Vagina (tissue), 2 donors: ENCODE measurements around the gene ITLN2.

Experiments
- POLR2A ChIP-seq, 2 donors: fragments of 450-650 bp; IDR thresholded peaks; one replicate each; pipeline ENCODE4 v1.6.1; 2017; ENCODE audit warnings: antibody characterized with exemption in 2 of 2, mild to moderate bottlenecking in 2 of 2, moderate library complexity in 2 of 2
- TF ChIP-seq, protein P1 (sequence below), 3 experiments: fragments of 450-650 bp in 2 of 3; fragments of 200-600 bp in 1 of 3; sonication (generic) in 1 of 3; IDR thresholded peaks; one replicate each; pipeline ENCODE4 v1.5.1; 2017 to 2019; ENCODE audit warnings: antibody characterized with exemption in 3 of 3, mild to moderate bottlenecking in 2 of 3, moderate library complexity in 2 of 3

DNA sequence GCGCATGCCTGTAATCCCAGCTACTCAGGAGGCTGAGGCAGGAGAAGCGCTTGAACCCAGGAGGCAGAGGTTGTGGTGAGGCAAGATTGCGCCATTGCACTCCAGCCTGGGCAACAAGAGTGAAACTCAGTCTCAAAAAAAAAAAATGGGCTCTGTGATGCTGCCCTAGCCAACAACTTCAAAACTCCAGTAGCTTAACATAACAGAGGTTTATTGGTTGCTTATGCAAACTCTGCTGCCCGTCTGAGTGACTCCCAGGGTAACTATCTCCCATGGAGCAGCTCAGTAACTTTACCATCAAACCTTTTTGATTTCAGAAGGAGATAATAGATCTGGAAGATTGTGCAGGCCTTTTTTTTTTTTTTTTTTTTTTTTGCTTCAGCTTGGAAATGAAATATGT is 18.9 kb upstream of the ITLN2 start:
- TF ChIP-seq, protein P1, sequence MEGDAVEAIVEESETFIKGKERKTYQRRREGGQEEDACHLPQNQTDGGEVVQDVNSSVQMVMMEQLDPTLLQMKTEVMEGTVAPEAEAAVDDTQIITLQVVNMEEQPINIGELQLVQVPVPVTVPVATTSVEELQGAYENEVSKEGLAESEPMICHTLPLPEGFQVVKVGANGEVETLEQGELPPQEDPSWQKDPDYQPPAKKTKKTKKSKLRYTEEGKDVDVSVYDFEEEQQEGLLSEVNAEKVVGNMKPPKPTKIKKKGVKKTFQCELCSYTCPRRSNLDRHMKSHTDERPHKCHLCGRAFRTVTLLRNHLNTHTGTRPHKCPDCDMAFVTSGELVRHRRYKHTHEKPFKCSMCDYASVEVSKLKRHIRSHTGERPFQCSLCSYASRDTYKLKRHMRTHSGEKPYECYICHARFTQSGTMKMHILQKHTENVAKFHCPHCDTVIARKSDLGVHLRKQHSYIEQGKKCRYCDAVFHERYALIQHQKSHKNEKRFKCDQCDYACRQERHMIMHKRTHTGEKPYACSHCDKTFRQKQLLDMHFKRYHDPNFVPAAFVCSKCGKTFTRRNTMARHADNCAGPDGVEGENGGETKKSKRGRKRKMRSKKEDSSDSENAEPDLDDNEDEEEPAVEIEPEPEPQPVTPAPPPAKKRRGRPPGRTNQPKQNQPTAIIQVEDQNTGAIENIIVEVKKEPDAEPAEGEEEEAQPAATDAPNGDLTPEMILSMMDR (IDR thresholded peaks at IDR 0.05): no peak
- TF ChIP-seq POLR2A (IDR thresholded peaks at IDR 0.05): no peak
